Vagina (tissue), 2 donors: ENCODE results near the gene TMEM17.

Source experiments
- CTCF ChIP-seq, 3 experiments: fragments of 450-650 bp in 2 of 3; fragments of 200-600 bp in 1 of 3; sonication (generic) in 1 of 3; IDR thresholded peaks; one replicate each; pipeline ENCODE4 v1.5.1; 2017 to 2019; ENCODE audit warnings: antibody characterized with exemption in 3 of 3, mild to moderate bottlenecking in 2 of 3, moderate library complexity in 2 of 3
- POLR2A ChIP-seq, 2 donors: fragments of 450-650 bp; IDR thresholded peaks; one replicate each; pipeline ENCODE4 v1.6.1; 2017; ENCODE audit warnings: antibody characterized with exemption in 2 of 2, mild to moderate bottlenecking in 2 of 2, moderate library complexity in 2 of 2

- TF ChIP-seq CTCF (IDR thresholded peaks at IDR 0.05) (no peak), POLR2A (IDR thresholded peaks at IDR 0.05) (no peak)
Measured at GRCh38 chr2:62545261-62545660, 39.3 kb upstream of the TMEM17 start.
